ENCODE results near the gene MEI4. TPM values are rescaled to one million over a fixed set of nuclear protein-coding genes. Genes with fewer than 3 reads are reported as not detected.

MEI4 gene
- total RNA-seq, 4 donors from 2014 or later, result 0.48 TPM; not detected in 3

DNA sequence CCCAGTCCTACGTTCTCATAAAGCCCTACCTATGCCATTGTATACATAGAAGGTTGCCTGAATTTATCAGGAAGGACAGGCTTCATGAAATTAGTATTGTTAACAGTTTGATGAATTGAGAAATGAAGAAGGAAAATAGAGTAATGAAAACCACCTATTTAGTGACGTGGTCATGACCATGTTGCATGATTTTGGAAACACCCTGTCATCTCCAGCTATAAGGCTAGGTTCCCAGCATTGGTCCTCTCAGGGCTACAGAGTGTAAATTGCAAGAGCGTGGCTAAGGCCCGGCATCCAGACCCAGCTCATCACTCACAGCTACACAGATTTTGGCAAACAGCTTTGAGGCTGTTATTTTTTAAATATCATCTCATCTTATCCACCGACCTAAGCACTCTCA, 203.6 kb downstream of the MEI4 start:
- H3K4me3 ChIP-seq, result no peak overlapping the region
- no peaks in the 10 kb centered on the region for H3K27me3 ChIP-seq
- WGBS, result 76% methylated on average over 5 of the region's 5 CpGs

DNA sequence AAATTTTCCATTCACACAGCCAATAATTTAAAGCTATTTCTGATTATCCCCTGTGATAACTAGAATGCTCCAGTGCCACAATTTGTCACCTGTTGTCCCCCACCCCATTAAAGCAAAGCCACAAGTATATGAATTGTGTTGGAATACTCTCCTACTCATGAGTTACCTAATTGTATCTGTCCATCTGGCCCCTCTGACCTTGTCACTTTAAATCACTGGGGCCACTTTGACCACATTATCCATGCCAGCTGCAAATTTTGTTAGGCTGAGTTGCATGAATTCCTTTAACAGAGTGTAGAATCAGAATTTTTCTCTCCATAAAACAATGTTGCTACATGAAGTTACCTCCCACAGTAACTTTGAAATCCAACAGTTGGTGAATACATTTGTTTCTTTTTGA, 204.6 kb downstream of the MEI4 start:
- DNase-seq (ENCODE audit: low spot score in 2 of 2), result no peak
- H3K36me3 ChIP-seq, result no peaks in the 10 kb centered on the region
- H3K27me3 ChIP-seq, result no peaks in the 10 kb centered on the region
- no peak overlapping the region for H3K27ac ChIP-seq
- H3K4me3 ChIP-seq, result no peak overlapping the region
- H3K4me1 ChIP-seq, result no peaks in the 10 kb centered on the region
- H3K9me3 ChIP-seq, result no peaks in the 10 kb centered on the region
- TF ChIP-seq EP300 (IDR thresholded peaks at IDR 0.05), result no peak
- TF ChIP-seq POLR2AphosphoS5 (IDR thresholded peaks at IDR 0.05), result no peak
- TF ChIP-seq, protein P1, sequence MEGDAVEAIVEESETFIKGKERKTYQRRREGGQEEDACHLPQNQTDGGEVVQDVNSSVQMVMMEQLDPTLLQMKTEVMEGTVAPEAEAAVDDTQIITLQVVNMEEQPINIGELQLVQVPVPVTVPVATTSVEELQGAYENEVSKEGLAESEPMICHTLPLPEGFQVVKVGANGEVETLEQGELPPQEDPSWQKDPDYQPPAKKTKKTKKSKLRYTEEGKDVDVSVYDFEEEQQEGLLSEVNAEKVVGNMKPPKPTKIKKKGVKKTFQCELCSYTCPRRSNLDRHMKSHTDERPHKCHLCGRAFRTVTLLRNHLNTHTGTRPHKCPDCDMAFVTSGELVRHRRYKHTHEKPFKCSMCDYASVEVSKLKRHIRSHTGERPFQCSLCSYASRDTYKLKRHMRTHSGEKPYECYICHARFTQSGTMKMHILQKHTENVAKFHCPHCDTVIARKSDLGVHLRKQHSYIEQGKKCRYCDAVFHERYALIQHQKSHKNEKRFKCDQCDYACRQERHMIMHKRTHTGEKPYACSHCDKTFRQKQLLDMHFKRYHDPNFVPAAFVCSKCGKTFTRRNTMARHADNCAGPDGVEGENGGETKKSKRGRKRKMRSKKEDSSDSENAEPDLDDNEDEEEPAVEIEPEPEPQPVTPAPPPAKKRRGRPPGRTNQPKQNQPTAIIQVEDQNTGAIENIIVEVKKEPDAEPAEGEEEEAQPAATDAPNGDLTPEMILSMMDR (IDR thresholded peaks at IDR 0.05), result no peak
- TF ChIP-seq POLR2A (IDR thresholded peaks at IDR 0.05), result no peak

More for the DNA sequence above, 203.6 kb downstream of the MEI4 start:
- Histone ChIP-seq H3K27ac (no peak overlapping the region), H3K4me1 (no peaks in the 10 kb centered on the region), H3K9me3 (no peaks in the 10 kb centered on the region), H3K36me3 (no peaks in the 10 kb centered on the region)
- TF ChIP-seq, protein P1 (IDR thresholded peaks at IDR 0.05), result no peak
- TF ChIP-seq POLR2A (IDR thresholded peaks at IDR 0.05) (no peak), POLR2AphosphoS5 (IDR thresholded peaks at IDR 0.05) (no peak), EP300 (IDR thresholded peaks at IDR 0.05) (no peak)
- no peak for DNase-seq (ENCODE audit: low spot score in 2 of 2)

DNA sequence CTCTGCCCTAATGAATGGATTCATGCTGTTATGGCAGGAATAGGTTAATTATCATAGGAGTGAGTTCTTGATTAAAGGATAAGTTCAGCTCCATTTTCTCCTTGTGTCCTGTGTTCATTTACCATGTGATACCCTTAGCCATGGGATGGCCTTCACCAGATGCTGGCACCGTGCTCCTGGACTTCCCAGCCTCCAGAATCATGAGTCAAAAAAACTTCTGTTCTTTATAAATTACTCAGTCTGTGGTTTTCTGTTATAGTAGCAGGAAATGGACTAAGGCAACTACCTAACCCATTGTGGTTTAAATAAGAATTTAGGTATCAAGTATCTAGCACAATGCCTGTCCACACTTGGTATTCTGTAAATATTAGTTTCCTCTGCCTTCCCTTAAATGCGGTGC, 223.5 kb downstream of the MEI4 start:
- TF ChIP-seq POLR2A (IDR thresholded peaks at IDR 0.05) (no peak), EP300 (IDR thresholded peaks at IDR 0.05) (no peak), POLR2AphosphoS5 (IDR thresholded peaks at IDR 0.05) (no peak)
- TF ChIP-seq, protein P1 (IDR thresholded peaks at IDR 0.05), result no peak
- DNase-seq (ENCODE audit: low spot score in 2 of 2), result no peak

DNA sequence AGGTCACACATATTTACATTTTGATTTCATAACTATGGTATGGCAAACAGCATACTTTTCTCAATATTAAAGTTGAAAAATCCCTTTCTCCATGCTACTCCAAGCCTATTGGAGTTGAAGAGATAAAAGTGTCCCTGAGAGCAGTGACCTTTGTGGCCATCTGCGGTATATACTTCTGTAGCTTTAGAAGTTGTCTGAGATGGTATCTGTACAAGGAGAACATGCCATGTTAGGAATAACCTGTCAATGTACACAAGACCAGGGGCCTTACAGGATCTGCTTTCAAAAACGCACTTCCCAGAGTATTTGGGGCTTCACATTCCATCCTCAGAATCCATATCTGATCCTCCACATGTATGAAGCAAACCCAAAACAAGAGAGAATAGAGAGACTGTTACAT, 226.7 kb downstream of the MEI4 start:
- no peaks in the 10 kb centered on the region for H3K4me1 ChIP-seq
- 71% methylated on average over 2 of the region's 2 CpGs for WGBS
- H3K4me3 ChIP-seq, result no peak overlapping the region
- no peaks in the 10 kb centered on the region for H3K9me3 ChIP-seq
- H3K27me3 ChIP-seq, result no peaks in the 10 kb centered on the region
- DNase-seq (ENCODE audit: low spot score in 2 of 2), result no peak
- H3K27ac ChIP-seq, result no peak overlapping the region
- no peaks in the 10 kb centered on the region for H3K36me3 ChIP-seq
- TF ChIP-seq POLR2A (IDR thresholded peaks at IDR 0.05) (no peak), EP300 (IDR thresholded peaks at IDR 0.05) (no peak), POLR2AphosphoS5 (IDR thresholded peaks at IDR 0.05) (no peak)

More for the DNA sequence above, 223.5 kb downstream of the MEI4 start:
- no peaks in the 10 kb centered on the region for H3K4me1 ChIP-seq
- no peaks in the 10 kb centered on the region for H3K27me3 ChIP-seq
- H3K9me3 ChIP-seq, result no peaks in the 10 kb centered on the region
- 84% methylated on average over 2 of the region's 2 CpGs for WGBS
- H3K36me3 ChIP-seq, result no peaks in the 10 kb centered on the region
- no peak overlapping the region for H3K27ac ChIP-seq
- no peak overlapping the region for H3K4me3 ChIP-seq

DNA sequence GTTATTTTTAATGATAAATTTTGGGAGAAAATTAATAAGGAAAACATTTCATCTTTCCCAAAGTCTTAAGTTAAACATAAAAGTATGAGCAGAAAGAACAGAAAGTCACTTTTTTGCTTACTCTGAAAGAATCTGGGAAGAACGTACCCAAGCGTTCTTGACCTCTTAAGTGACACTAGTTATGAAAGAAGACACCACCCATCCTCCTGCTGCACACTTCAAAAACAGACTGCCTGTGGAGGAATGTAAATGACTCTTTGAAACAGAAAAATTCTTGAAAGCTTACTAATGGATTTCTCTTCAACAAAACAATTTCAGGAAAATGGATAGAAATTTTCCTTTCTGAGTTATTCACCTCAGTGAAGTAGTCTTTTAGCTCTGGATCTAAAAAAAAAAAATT, 227.7 kb downstream of the MEI4 start:
- WGBS, result 35% methylated on average over 2 of the region's 2 CpGs
- H3K36me3 ChIP-seq, result no peaks in the 10 kb centered on the region
- H3K27ac ChIP-seq, result no peak overlapping the region
- no peaks in the 10 kb centered on the region for H3K27me3 ChIP-seq
- no peaks in the 10 kb centered on the region for H3K9me3 ChIP-seq
- H3K4me3 ChIP-seq, result no peak overlapping the region
- TF ChIP-seq, protein P1 (IDR thresholded peaks at IDR 0.05), result no peak
- TF ChIP-seq POLR2AphosphoS5 (IDR thresholded peaks at IDR 0.05), result no peak
- no peak for TF ChIP-seq POLR2A (IDR thresholded peaks at IDR 0.05)
- no peak for TF ChIP-seq EP300 (IDR thresholded peaks at IDR 0.05)
- DNase-seq (ENCODE audit: low spot score in 2 of 2), result no peak
- no peaks in the 10 kb centered on the region for H3K4me1 ChIP-seq

DNA sequence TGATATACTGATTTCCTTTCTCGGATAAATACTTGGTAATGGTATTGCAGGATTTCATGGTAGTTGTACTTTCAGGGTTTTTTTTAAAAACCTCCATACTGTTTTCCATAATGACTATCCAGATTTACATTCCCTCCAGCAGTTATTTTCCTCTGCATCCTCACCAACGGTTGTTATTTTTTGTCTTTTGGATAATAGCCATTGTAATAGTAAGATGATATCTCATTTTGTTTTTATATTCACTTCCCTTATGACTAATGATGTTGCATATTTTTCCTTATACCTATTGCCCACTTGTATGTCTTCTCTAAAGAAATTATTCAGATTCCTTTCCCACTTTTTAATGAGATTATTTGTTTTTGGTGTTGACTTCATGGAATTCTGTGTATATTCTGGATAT, 231.0 kb downstream of the MEI4 start:
- Histone ChIP-seq H3K4me1 (no peaks in the 10 kb centered on the region), H3K36me3 (no peaks in the 10 kb centered on the region), H3K4me3 (no peak overlapping the region), H3K27me3 (no peaks in the 10 kb centered on the region), H3K9me3 (peaks cover 5% of the 10 kb centered on the region), H3K27ac (no peak overlapping the region)
- WGBS, result 63% methylated on average over 2 of the region's 2 CpGs
- no peak for DNase-seq (ENCODE audit: low spot score in 2 of 2)
- no peak for TF ChIP-seq POLR2A (IDR thresholded peaks at IDR 0.05)
- TF ChIP-seq, protein P1 (IDR thresholded peaks at IDR 0.05), result no peak
- no peak for TF ChIP-seq POLR2AphosphoS5 (IDR thresholded peaks at IDR 0.05)
- no peak for TF ChIP-seq EP300 (IDR thresholded peaks at IDR 0.05)
